B cell (primary cell): ENCODE data around the gene NEUROD2. TPM values are rescaled to one million over a fixed set of nuclear protein-coding genes. Genes with fewer than 3 reads are reported as not detected.

Source experiments
- ATAC-seq: fragments of 200-7000 bp; cut with Tn5 transposase; one replicate; pipeline ENCODE4 v1.10.0; 2021; ENCODE audit warnings: low read depth, mild to moderate bottlenecking, moderate number of reproducible peaks, moderate library complexity
- CTCF ChIA-PET: fragments of 350-600 bp; sonication (Branson Sonifier 250); formaldehyde crosslinking; loops from one replicate; lab custom pipeline; 2021; ENCODE audit warnings: antibody characterized with exemption, inconsistent platforms; lab: Charles Lee
- POLR2A ChIA-PET: fragments of 350-600 bp; sonication (Branson Sonifier 250); formaldehyde crosslinking; loops from one replicate; lab custom pipeline; 2021; ENCODE audit warnings: antibody characterized with exemption; lab: Charles Lee
- DNase-seq: peaks from one replicate; pipeline ENCODE4 v3.0.0; 2013
- H2AFZ ChIP-seq: 2 replicates; pipeline ENCODE4 v1.6.1; 2012; ENCODE audit warnings: mild to moderate bottlenecking, low read depth, low read length; ENCODE audit not compliant: insufficient read depth, poor library complexity, severe bottlenecking
- H3K27ac ChIP-seq, 2 donors: 1 replicate in 1 of 2; 2 replicates in 1 of 2; pipeline ENCODE4 v1.5.1; 2012 to 2013; ENCODE audit warnings: low read length in 2 of 2, mild to moderate bottlenecking in 2 of 2, moderate library complexity in 1 of 2
- H3K27me3 ChIP-seq, 4 experiments: fragments of 200-600 bp in 1 of 4; sonication (generic) in 1 of 4; replicated peaks in 1 of 4; 1 replicate in 2 of 4; 2 replicates in 2 of 4; pipeline versions ENCODE4 v1.6.1 to v1.7.0; 2013 to 2016; ENCODE audit warnings: low read length in 3 of 4, mild to moderate bottlenecking in 2 of 4, mixed read lengths in 1 of 4, moderate library complexity in 1 of 4; ENCODE audit not compliant: insufficient read depth in 4 of 4, control insufficient read depth in 3 of 4; ENCODE audit errors: control extremely low read depth in 1 of 4
- H3K36me3 ChIP-seq, 2 experiments: replicated peaks in 1 of 2; 1 replicate in 1 of 2; 2 replicates in 1 of 2; pipeline versions ENCODE4 v1.6.1 to v1.7.1; 2013; ENCODE audit warnings: low read length in 1 of 2; ENCODE audit not compliant: insufficient read depth in 2 of 2, control insufficient read depth in 1 of 2; ENCODE audit errors: control extremely low read depth in 1 of 2, extremely low read depth in 1 of 2
- H3K4me1 ChIP-seq, 2 donors: fragments of 200-600 bp in 1 of 2; sonication (generic) in 1 of 2; 1 replicate in 1 of 2; 2 replicates in 1 of 2; pipeline versions ENCODE4 v1.5.1 to v1.6.1; 2013 to 2017; ENCODE audit warnings: low read length in 2 of 2; ENCODE audit not compliant: control insufficient read depth in 2 of 2, insufficient read depth in 2 of 2
- H3K4me2 ChIP-seq: replicated peaks from 2 replicates; pipeline ENCODE3; 2012; ENCODE audit warnings: mild to moderate bottlenecking, low read depth, low read length; ENCODE audit not compliant: poor library complexity, severe bottlenecking
- H3K4me3 ChIP-seq, 5 experiments: fragments of 200-600 bp in 1 of 5; sonication (generic) in 1 of 5; 1 replicate in 3 of 5; 2 replicates in 2 of 5; pipeline versions ENCODE4 v1.5.1 to v1.7.0; 2011 to 2016; ENCODE audit warnings: low read length in 4 of 5, mild to moderate bottlenecking in 4 of 5, low read depth in 2 of 5, control low read depth in 1 of 5, moderate library complexity in 1 of 5; ENCODE audit not compliant: insufficient read depth in 1 of 5; ENCODE audit errors: control extremely low read depth in 1 of 5, extremely low read depth in 1 of 5
- H3K79me2 ChIP-seq: fragments of 200-600 bp; sonication (generic); one replicate; pipeline ENCODE4 v1.6.0; 2016; ENCODE audit warnings: low read length; ENCODE audit not compliant: control insufficient read depth, insufficient read depth
- H3K9ac ChIP-seq: fragments of 200-600 bp; sonication (generic); 2 replicates; pipeline ENCODE4 v1.6.1; 2017; ENCODE audit warnings: mild to moderate bottlenecking, low read length, moderate library complexity
- H3K9me3 ChIP-seq, 3 donors: one replicate each; pipeline versions ENCODE4 v1.6.1 to v1.7.1; 2013; ENCODE audit warnings: low read length in 2 of 3; ENCODE audit not compliant: control insufficient read depth in 2 of 3, insufficient read depth in 1 of 3; ENCODE audit errors: control extremely low read depth in 1 of 3
- H4K20me1 ChIP-seq: 2 replicates; pipeline ENCODE4 v1.6.0; 2012; ENCODE audit warnings: mild to moderate bottlenecking, low read length; ENCODE audit not compliant: insufficient read depth, control insufficient read depth, poor library complexity, severe bottlenecking
- H3K27ac Mint-ChIP-seq: one replicate; pipeline ENCODE4 v1.8.0; 2021; ENCODE audit warnings: mixed read lengths
- H3K27me3 Mint-ChIP-seq: one replicate; pipeline ENCODE4 v1.8.0; 2021; ENCODE audit warnings: mixed read lengths
- H3K4me1 Mint-ChIP-seq: one replicate; pipeline ENCODE4 v1.8.0; 2021; ENCODE audit warnings: mixed read lengths
- H3K4me3 Mint-ChIP-seq: one replicate; pipeline ENCODE4 v1.8.0; 2021; ENCODE audit warnings: mixed read lengths
- H3K9me3 Mint-ChIP-seq: one replicate; pipeline ENCODE4 v1.8.0; 2022; ENCODE audit warnings: mixed read lengths; ENCODE audit not compliant: insufficient read depth
- CTCF ChIP-seq: fragments of 200-600 bp; IDR thresholded peaks from one replicate; pipeline ENCODE4 v1.8.0; 2022; ENCODE audit warnings: antibody characterized with exemption, mild to moderate bottlenecking
- EZH2 ChIP-seq: IDR thresholded peaks from 2 replicates; pipeline ENCODE4 v1.6.1; 2012; ENCODE audit warnings: borderline replicate concordance, low read depth, mild to moderate bottlenecking, moderate library complexity, low read length; ENCODE audit not compliant: insufficient read depth, poor library complexity, severe bottlenecking
- WGBS: methylation state at CpG from one replicate; pipeline ENCODE4 v1.1.5; 2013; ENCODE audit warnings: missing lambda C conversion rate; ENCODE audit not compliant: insufficient coverage; 5-methylcytosine and 5-hydroxymethylcytosine counted together
- intact Hi-C: fragments of 100-400 bp; cut with micrococcal nuclease; formaldehyde crosslinking; loops from one replicate; pipeline ENCODE4 v1.10.0; 2022
- polyA plus RNA-seq: library from polyadenylated mRNA; depleted of rRNA; stranded (reverse); fragments of >200 nt; gene quantifications from 2 replicates; pipeline ENCODE4 v1.2.3, GENCODE V29; 2012
- total RNA-seq, 2 donors: library from RNA; stranded (reverse); fragments of 120-200 nt in 1 of 2; gene quantifications; 1 replicate in 1 of 2; 2 replicates in 1 of 2; pipeline versions ENCODE4 v1.2.3 to v1.2.4, GENCODE V29; 2013 to 2022

Gene NEUROD2
- total and polyA plus RNA-seq, 2 donors (not counting 1 experiment from before 2014, with no cell fraction given): 0.04 TPM; not detected in 1

- ATAC-seq: peak; percentile 12
- Histone ChIP-seq H3K4me3 (peak overlapping the region in 4 of 5 experiments; percentile 76 to 94 (median 86)), H3K79me2 (peaks cover 76% of the 10 kb centered on the region), H3K9me3 (no peaks in the 10 kb centered on the region), H3K36me3 (no peaks in the 10 kb centered on the region), H3K27me3 (peaks cover 0 to 3% (median 0%) of the 10 kb centered on the region in 4 experiments), H3K4me2 (peak overlapping the region; percentile 80), H2AFZ (peak overlapping the region; percentile 84), H3K4me1 (peaks cover 47 to 61% of the 10 kb centered on the region in 2 donors), H3K9ac (peak overlapping the region; percentile 82), H3K27ac (peak overlapping the region; percentile 89 to 90), H4K20me1 (peaks cover 35% of the 10 kb centered on the region)
- Mint-ChIP-seq H3K27ac (peak overlapping the region; percentile 91), H3K9me3 (no peaks in the 10 kb centered on the region), H3K4me3 (peak overlapping the region; percentile 95), H3K27me3 (peaks cover 5% of the 10 kb centered on the region), H3K4me1 (peaks cover 56% of the 10 kb centered on the region)
- TF ChIP-seq CTCF (no peak), EZH2 (no peak)
- ChIA-PET POLR2A (no interaction called here), CTCF (interaction anchor here (1.2 to 5.6 kb wide), 2 partner anchors 14 to 18 kb away, joined by 3 to 61 read pairs; no protein-coding TSS in a partner anchor)
- intact Hi-C loops: loop anchor here (5.0 kb wide), 2 partner anchors 116 to 346 kb away; partner anchors contain the start of gene PSMD3
- 25% methylated on average over 4 of the region's 6 CpGs for WGBS
- no peak for DNase-seq
These were observed 28.8 kb upstream of the NEUROD2 start for GRCh38 chr17:39636587-39636926.

- no peaks in the 10 kb centered on the region for H3K9me3 Mint-ChIP-seq
- ATAC-seq (no peak), DNase-seq (no peak)
- H3K36me3 ChIP-seq: no peaks in the 10 kb centered on the region
- peak overlapping the region; percentile 91 for H3K27ac Mint-ChIP-seq
- peaks cover 39 to 52% of the 10 kb centered on the region in 2 donors for H3K4me1 ChIP-seq
- H3K4me2 ChIP-seq: peak overlapping the region; percentile 80
- 86% methylated on average over 5 of the region's 8 CpGs for WGBS
- H3K27me3 ChIP-seq: peaks cover 0 to 3% (median 0%) of the 10 kb centered on the region in 4 experiments
- TF ChIP-seq EZH2: no peak
- TF ChIP-seq CTCF: no peak
- H3K9me3 ChIP-seq: no peaks in the 10 kb centered on the region
- intact Hi-C loops: loop anchor here (5.0 kb wide), 2 partner anchors 117 to 347 kb away; partner anchors contain the start of gene PSMD3
- ChIA-PET CTCF (interaction anchor here (0.9 to 6.6 kb wide), 17 partner anchors 13 to 226 kb away, joined by 3 to 143 read pairs (median 5); partner anchors contain the start of genes MIEN1, PGAP3 and PNMT), POLR2A (interaction anchor here (1.8 kb wide), 1 partner anchor 12 kb away, joined by 3 read pairs; no protein-coding TSS in a partner anchor)
- peaks cover 10% of the 10 kb centered on the region for H3K27me3 Mint-ChIP-seq
- peak overlapping the region; percentile 95 for H3K4me3 Mint-ChIP-seq
- H3K79me2 ChIP-seq: peaks cover 67% of the 10 kb centered on the region
- H3K4me3 ChIP-seq: no peak overlapping the region
- no peak overlapping the region for H3K9ac ChIP-seq
- peak overlapping the region in 1 of 2 donors; percentile 90 for H3K27ac ChIP-seq
- no peak overlapping the region for H2AFZ ChIP-seq
- H3K4me1 Mint-ChIP-seq: peaks cover 48% of the 10 kb centered on the region
- peaks cover 27% of the 10 kb centered on the region for H4K20me1 ChIP-seq
These were observed 28.0 kb upstream of the NEUROD2 start for GRCh38 chr17:39635614-39636176.
